RWPE2 (cell line): ENCODE measurements around the gene ADAM30.
"Not testable (repeated sequence)": the region's sequence is repeated elsewhere in the genome, so short reads cannot be mapped to it uniquely, and the experiment has no call there.

Experiments
- ATAC-seq: fragments of 200-7000 bp; cut with Tn5 transposase; 3 replicates; pipeline ENCODE4 v1.9.1; 2021; ENCODE audit warnings: low read depth
- DNase-seq: peaks from one replicate; pipeline ENCODE4 v3.0.0-alpha.2; 2020; ENCODE audit warnings: low spot score
- H3K27ac ChIP-seq: fragments of 450-650 bp; 2 replicates; pipeline ENCODE4 v1.5.1; 2017; ENCODE audit warnings: mild to moderate bottlenecking; ENCODE audit not compliant: poor library complexity, severe bottlenecking
- H3K27me3 ChIP-seq: fragments of 250-450 bp; sonication (Bioruptor Pico); 2 replicates; pipeline ENCODE4 v1.5.1; 2021; ENCODE audit warnings: mild to moderate bottlenecking, moderate library complexity; ENCODE audit not compliant: insufficient read depth, poor library complexity, severe bottlenecking
- H3K36me3 ChIP-seq: fragments of 250-450 bp; sonication (Bioruptor Pico); 2 replicates; pipeline ENCODE4 v1.5.1; 2020; ENCODE audit warnings: low read depth, mild to moderate bottlenecking, moderate library complexity
- H3K4me1 ChIP-seq: fragments of 250-450 bp; sonication (Bioruptor Pico); 2 replicates; pipeline ENCODE4 v1.5.1; 2021; ENCODE audit warnings: mild to moderate bottlenecking, moderate library complexity; ENCODE audit not compliant: insufficient read depth, poor library complexity, severe bottlenecking
- H3K4me3 ChIP-seq: fragments of 250-450 bp; sonication (Bioruptor Pico); 2 replicates; pipeline ENCODE4 v1.5.1; 2021; ENCODE audit warnings: mild to moderate bottlenecking, moderate library complexity; ENCODE audit not compliant: severe bottlenecking
- H3K9me3 ChIP-seq: fragments of 250-450 bp; sonication (Bioruptor Pico); 2 replicates; pipeline ENCODE4 v1.5.1; 2021; ENCODE audit warnings: mild to moderate bottlenecking, moderate library complexity; ENCODE audit not compliant: severe bottlenecking
- TF ChIP-seq, protein P1 (sequence below): fragments of 450-650 bp; IDR thresholded peaks from one replicate; pipeline ENCODE4 v1.5.1; 2017; ENCODE audit warnings: mild to moderate bottlenecking, moderate library complexity; ENCODE audit not compliant: poor library complexity, severe bottlenecking

Gene ADAM30

DNA sequence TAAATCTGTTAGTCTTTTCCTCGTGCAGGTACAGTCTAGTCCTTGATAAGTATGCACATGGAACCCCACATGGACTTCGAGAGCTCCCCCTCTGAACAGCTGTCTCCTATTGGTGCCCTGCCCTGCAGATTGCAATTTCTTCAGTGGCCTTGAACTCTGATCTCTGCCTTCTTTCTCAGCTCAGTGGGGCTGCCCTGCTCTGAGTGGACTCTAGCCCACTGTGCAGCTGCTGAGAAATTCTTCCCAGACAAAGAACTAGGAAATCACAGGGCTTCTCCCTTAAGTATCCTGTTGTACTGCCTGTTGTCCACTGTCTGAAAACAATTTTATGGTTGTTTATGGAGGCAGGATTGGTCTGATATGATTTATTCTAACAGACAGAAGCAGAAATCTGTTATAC, 38.2 kb downstream of the ADAM30 start:
- DNase-seq (no peak), ATAC-seq (no peak)
- no peak overlapping the region for H3K27ac ChIP-seq
- no peaks in the 10 kb centered on the region for H3K36me3 ChIP-seq
- H3K27me3 ChIP-seq = no peaks in the 10 kb centered on the region
- H3K4me1 ChIP-seq = peaks cover 8% of the 10 kb centered on the region
- no peak overlapping the region for H3K4me3 ChIP-seq
- no peaks in the 10 kb centered on the region for H3K9me3 ChIP-seq
- TF ChIP-seq, protein P1, sequence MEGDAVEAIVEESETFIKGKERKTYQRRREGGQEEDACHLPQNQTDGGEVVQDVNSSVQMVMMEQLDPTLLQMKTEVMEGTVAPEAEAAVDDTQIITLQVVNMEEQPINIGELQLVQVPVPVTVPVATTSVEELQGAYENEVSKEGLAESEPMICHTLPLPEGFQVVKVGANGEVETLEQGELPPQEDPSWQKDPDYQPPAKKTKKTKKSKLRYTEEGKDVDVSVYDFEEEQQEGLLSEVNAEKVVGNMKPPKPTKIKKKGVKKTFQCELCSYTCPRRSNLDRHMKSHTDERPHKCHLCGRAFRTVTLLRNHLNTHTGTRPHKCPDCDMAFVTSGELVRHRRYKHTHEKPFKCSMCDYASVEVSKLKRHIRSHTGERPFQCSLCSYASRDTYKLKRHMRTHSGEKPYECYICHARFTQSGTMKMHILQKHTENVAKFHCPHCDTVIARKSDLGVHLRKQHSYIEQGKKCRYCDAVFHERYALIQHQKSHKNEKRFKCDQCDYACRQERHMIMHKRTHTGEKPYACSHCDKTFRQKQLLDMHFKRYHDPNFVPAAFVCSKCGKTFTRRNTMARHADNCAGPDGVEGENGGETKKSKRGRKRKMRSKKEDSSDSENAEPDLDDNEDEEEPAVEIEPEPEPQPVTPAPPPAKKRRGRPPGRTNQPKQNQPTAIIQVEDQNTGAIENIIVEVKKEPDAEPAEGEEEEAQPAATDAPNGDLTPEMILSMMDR = no peak

GRCh38 chr1:119853155-119853554, 43.2 kb downstream of the ADAM30 start:
- H3K9me3 ChIP-seq = no peaks in the 10 kb centered on the region
- DNase-seq (no peak), ATAC-seq (no peak)
- no peaks in the 10 kb centered on the region for H3K27me3 ChIP-seq
- no peak overlapping the region for H3K4me3 ChIP-seq
- H3K4me1 ChIP-seq = no peaks in the 10 kb centered on the region
- no peaks in the 10 kb centered on the region for H3K36me3 ChIP-seq
- no peak overlapping the region for H3K27ac ChIP-seq
- TF ChIP-seq, protein P1 = no peak

DNA sequence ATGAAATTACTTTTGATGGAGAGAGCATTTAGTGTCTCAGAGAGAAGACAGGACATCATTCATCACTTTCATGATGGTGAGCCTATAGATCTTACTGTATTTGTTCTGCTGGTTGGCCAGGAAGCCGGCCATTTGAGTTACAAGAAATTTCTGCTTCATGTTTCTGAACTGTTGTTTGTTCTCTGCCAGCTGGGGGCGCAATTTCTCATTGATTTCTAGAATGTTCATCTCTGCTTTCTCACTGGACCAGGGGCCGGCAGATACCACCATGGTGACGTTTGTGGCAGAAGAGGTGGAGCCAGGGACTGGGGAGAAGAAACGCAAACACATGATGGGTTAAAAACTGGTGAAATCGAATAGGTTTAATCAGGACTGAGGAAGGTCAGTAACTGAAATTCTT, 52.1 kb downstream of the ADAM30 start:
- H3K36me3 ChIP-seq, ATAC-seq, H3K27ac ChIP-seq, DNase-seq, H3K4me3 ChIP-seq, H3K4me1 ChIP-seq, H3K27me3 ChIP-seq, H3K9me3 ChIP-seq: not testable (repeated sequence)
